ENCODE measurements around the gene PIAS4. TPM values are rescaled to one million over a fixed set of nuclear protein-coding genes. Genes with fewer than 3 reads are reported as not detected.

The PIAS4 gene, protein sequence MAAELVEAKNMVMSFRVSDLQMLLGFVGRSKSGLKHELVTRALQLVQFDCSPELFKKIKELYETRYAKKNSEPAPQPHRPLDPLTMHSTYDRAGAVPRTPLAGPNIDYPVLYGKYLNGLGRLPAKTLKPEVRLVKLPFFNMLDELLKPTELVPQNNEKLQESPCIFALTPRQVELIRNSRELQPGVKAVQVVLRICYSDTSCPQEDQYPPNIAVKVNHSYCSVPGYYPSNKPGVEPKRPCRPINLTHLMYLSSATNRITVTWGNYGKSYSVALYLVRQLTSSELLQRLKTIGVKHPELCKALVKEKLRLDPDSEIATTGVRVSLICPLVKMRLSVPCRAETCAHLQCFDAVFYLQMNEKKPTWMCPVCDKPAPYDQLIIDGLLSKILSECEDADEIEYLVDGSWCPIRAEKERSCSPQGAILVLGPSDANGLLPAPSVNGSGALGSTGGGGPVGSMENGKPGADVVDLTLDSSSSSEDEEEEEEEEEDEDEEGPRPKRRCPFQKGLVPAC
- 10 to 100 TPM in 2 of 3 donors, 1 to 10 TPM in 1; 9.4 to 17.0 (median 15.7) TPM for total RNA-seq

DNA sequence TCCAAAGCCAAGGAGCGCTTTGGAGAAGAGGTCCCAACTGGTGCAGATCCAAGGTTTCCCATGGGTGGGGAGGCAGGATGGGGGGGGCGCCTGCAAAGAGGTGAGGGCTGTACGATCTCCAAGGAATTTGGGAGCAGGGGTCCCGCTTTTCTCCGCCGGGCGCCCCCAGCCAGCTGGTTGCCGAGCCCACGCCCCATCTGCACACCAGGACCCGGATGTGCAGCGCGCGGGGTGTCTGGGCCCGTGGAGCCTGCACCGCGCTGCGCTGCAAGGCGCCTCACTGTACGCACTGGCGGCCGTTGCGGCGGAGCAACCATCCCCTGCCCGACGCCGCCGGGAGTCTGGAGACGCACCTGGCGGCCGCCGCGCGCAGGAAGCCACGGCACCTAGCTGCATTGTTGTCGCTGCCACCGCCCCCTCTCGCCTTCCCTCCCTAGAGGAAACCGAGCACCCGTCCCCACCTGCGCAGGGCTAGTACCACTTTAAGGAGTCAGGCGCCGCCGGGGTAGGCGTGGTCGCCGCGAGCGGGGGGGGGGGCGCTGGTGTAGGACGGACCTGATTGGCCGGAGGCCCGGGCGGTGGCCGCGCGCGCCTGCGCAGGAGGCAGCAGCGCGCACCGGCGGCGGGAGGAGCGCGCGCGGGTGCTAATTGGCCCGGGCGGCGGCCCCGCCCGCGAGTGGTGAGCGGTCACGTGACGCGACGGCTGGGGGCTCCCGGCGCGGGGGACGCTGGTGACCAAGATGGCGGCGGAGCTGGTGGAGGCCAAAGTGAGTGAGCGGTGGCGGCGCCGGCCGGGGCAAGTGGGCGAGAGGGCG is at the start of gene PIAS4:
Gene PIAS4 (plus strand): TSS at position 716 of the 815 bp plus-strand sequence. CDS start 25 bp downstream, at position 741.
- intact Hi-C loops (cut with DNase I; ENCODE audit: low total_unique reads): no loop called here
- Histone ChIP-seq H3K27me3 (no peaks in the 10 kb centered on the region), H3K4me1 (peaks cover 4 to 22% of the 10 kb centered on the region in 2 donors), H3K36me3 (no peaks in the 10 kb centered on the region), H3K27ac (peak within 1 kb of the TSS; percentile 90 to 93), H3K9me3 (no peaks in the 10 kb centered on the region), H3K4me3 (peak within 1 kb of the TSS; percentile 97 to 98 (median 97))
- peak; percentile 65 to 86 (median 74) for TF ChIP-seq POLR2AphosphoS5 (IDR thresholded peaks at IDR 0.05)
- peak in 2 of 3 donors; percentile 11 to 29 for TF ChIP-seq CTCF (IDR thresholded peaks at IDR 0.05)
- TF ChIP-seq POLR2A (IDR thresholded peaks at IDR 0.05): no peak
- DNase-seq (ENCODE audit: low spot score in 2 of 2): peak; percentile 95 to 96

DNA sequence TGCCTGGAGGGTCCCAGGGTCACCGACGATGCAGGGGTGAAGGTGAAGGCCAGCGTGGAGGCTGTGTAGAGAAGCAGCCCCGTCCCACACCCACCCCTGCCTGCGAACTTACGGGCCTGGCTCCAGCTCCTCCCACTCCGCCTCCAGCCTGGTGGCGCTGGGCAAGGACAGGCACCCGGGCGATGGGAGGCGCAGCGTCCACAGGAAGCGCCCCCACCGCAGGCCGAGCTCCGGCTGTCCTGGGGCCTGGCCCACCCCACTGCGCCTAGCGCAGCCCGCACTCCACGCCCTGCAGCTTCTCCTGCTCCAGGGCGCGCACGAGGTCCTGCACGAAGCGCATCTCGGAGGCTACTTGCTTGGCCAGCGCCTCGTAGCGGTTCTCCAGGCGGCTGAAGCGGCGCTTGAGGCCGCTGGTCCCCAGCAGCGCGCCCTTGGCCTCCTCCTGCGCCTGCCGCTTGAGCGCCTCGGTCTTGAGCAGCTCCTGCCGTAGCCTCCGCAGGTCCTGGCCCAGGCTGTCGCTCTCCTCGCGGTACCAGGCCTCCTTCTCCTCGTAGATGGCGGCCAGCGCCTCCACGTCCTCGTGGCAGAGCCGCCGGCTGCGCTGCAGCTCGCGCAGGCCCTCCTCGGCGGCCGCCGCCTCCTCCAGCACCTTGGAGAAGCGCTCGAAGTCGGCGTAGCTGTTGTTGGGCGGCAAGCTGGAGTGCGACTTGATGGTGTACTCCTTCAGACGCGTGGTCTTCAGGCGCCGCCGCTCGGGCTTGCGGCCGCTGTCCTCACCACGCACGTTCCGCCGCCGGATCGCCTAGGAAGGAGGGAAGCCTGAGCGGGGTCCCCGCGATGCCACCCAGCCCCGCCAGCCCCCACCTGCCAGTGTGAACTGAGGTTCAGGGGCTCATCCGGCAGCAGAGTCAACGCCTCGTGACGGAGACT is 48.4 kb upstream of the PIAS4 start:
- peak in 1 of 2 donors; percentile 29 for DNase-seq (ENCODE audit: low spot score in 2 of 2)
- H3K27ac ChIP-seq: no peak overlapping the region
- peaks cover 20% of the 10 kb centered on the region for H3K36me3 ChIP-seq
- H3K9me3 ChIP-seq: no peaks in the 10 kb centered on the region
- intact Hi-C loops (cut with DNase I; ENCODE audit: low total_unique reads): no loop called here
- no peak overlapping the region for H3K4me3 ChIP-seq
- H3K27me3 ChIP-seq: no peaks in the 10 kb centered on the region
- TF ChIP-seq POLR2AphosphoS5 (IDR thresholded peaks at IDR 0.05) (peak in 1 of 3 donors; percentile 18), POLR2A (IDR thresholded peaks at IDR 0.05) (no peak)
- H3K4me1 ChIP-seq: no peaks in the 10 kb centered on the region

DNA sequence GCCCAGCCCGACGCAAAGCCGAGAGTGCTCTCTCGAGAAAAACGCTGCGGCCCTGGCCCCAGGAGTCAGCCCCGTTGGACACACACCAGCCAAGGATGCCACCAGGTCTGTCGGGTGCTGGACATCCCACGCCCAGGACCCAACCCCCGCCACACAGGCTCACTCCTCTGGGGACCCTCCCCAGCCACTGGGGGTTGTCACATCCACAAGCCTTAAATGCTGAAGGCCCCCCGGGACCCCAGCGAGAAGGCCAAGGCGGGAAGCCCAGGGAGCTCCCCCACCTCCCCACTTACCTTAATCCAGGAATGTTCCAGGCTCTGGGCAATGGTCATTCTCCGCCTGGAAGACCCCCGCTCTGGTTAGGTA is 47.8 kb upstream of the PIAS4 start:
- Histone ChIP-seq H3K9me3 (no peaks in the 10 kb centered on the region), H3K36me3 (peaks cover 20% of the 10 kb centered on the region), H3K4me1 (no peaks in the 10 kb centered on the region), H3K27ac (peak overlapping the region in 1 of 2 donors; percentile 12), H3K4me3 (no peak overlapping the region), H3K27me3 (no peaks in the 10 kb centered on the region)
- TF ChIP-seq POLR2A (IDR thresholded peaks at IDR 0.05) (no peak), CTCF (IDR thresholded peaks at IDR 0.05) (no peak), POLR2AphosphoS5 (IDR thresholded peaks at IDR 0.05) (no peak)
- intact Hi-C loops (cut with DNase I; ENCODE audit: low total_unique reads): loop anchor here (5.0 kb wide), 1 partner anchor 1312 kb away; no protein-coding TSS in a partner anchor
- peak in 1 of 2 donors; percentile 26 for DNase-seq (ENCODE audit: low spot score in 2 of 2)

- intact Hi-C loops (cut with DNase I; ENCODE audit: low total_unique reads): loop anchor here (5.0 kb wide), 1 partner anchor 1314 kb away; no protein-coding TSS in a partner anchor
- DNase-seq (ENCODE audit: low spot score in 2 of 2): peak in 1 of 2 donors; percentile 20
- Histone ChIP-seq H3K27ac (no peak overlapping the region), H3K36me3 (peaks cover 20% of the 10 kb centered on the region), H3K4me1 (no peaks in the 10 kb centered on the region), H3K27me3 (no peaks in the 10 kb centered on the region), H3K9me3 (no peaks in the 10 kb centered on the region), H3K4me3 (no peak overlapping the region)
- TF ChIP-seq POLR2A (IDR thresholded peaks at IDR 0.05) (no peak), CTCF (IDR thresholded peaks at IDR 0.05) (no peak), POLR2AphosphoS5 (IDR thresholded peaks at IDR 0.05) (no peak)
Measured at GRCh38 chr19:3961007-3961406, 46.5 kb upstream of the PIAS4 start.
